SK-MEL-5 (cell line): ENCODE results near the gene LNX1. TPM values are rescaled to one million over a fixed set of nuclear protein-coding genes. Genes with fewer than 3 reads are reported as not detected.

ENCODE experiments used
- DNase-seq: peaks from one replicate; pipeline ENCODE4 v3.0.0-alpha.2; 2016; ENCODE audit warnings: low read depth, low spot score
- in situ Hi-C: cut with HindIII; loops from 2 replicates; pipeline ENCODE4 v1.10.0; 2016; ENCODE audit warnings: low sequenced_read_pairs, high pct_unique_total_duplicates, low pct_unique_long_range_greater_than_20kb
- polyA plus RNA-seq, 2 experiments: library from polyadenylated mRNA; depleted of rRNA; stranded (reverse); fragments of >200 nt; gene quantifications; 2 replicates each; pipeline ENCODE4 v1.2.3, GENCODE V29; 2015
- total RNA-seq: library from RNA; depleted of rRNA; stranded (reverse); fragments of >200 nt; shearing (Covaris generic); gene quantifications from 2 replicates; pipeline ENCODE4 v1.2.3, GENCODE V29; 2014; rRNA removed

LNX1 gene
- 0.05 and 0.13 TPM in 2 replicates for total RNA-seq
- not detected in 2 replicates for polyA plus RNA-seq (2015; cell fraction: cytosol; rRNA removed)
- polyA plus RNA-seq (2015; cell fraction: nucleus; rRNA removed), result not detected in 2 replicates

- in situ Hi-C loops, result no loop called here
- DNase-seq, result no peak
Observed at GRCh38 chr4:53591372-53591892, at the start of gene LNX1. LNX1 (minus strand) TSS chr4:53591486; CDS start chr4:53574002, 17,484 bp downstream.

- in situ Hi-C loops, result no loop called here
- DNase-seq, result peak; percentile 62
Observed at GRCh38 chr4:53640576-53641453, 49.5 kb upstream of the LNX1 start.

DNA sequence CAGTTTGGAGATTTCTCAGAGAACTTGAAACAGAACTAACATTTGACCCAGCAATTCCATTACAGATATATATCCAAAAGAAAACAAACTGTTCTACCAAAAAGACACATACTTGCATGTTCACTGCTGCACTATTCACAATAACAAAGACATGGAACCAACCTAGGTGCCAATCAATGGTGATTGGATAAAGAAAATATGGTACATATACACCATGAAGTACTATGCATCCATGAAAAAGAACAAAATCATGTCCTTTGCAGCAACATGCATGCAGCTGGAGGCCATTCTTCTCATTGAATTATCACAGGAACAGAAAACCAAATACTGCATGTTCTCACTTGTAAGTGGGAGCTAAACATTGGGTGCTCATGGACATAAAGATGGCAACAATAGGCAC is 47.6 kb upstream of the LNX1 start:
- DNase-seq, result no peak

GRCh38 chr4:53637348-53637747 is 46.1 kb upstream of the LNX1 start:
- in situ Hi-C loops, result no loop called here
- DNase-seq, result no peak

More for the DNA sequence above, 47.6 kb upstream of the LNX1 start:
- in situ Hi-C loops, result no loop called here

DNA sequence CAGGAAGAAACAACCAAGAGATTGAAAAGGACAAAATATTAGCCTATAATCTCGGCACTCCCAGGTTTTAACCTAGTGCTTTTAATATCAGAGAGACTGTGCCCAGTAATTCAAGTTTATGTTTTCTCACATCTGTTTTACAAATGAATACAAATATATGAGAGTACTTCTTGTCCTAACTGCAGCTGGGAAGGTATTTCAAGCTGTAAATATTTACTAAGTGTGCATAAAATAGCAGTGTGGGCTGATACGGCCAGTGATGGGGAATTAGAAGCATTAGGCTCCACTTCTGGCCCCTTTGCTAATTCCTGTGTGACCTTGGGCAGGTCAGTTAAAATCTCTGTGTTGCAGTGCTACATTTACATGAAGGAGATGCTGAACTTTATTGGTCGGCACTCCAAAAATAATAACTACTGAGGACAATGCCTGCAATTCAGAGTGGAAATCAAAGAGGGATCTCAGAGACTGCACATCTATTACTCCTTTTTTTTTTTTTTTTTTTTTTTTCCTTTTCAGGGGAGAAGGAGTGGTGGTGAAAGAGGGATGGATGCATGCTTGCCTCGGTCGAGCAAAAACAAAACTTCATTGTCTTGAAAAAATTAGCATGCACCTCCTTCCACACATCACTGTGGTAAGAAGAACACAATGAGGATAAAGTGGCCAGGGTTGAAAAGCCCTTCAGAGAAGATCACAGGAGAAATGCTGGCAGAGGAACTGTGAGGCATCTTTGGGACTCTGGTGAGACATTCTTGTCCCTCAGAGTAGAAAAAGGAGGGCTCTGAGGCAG is 44.6 kb upstream of the LNX1 start:
- in situ Hi-C loops, result no loop called here
- peak; percentile 92 for DNase-seq

DNA sequence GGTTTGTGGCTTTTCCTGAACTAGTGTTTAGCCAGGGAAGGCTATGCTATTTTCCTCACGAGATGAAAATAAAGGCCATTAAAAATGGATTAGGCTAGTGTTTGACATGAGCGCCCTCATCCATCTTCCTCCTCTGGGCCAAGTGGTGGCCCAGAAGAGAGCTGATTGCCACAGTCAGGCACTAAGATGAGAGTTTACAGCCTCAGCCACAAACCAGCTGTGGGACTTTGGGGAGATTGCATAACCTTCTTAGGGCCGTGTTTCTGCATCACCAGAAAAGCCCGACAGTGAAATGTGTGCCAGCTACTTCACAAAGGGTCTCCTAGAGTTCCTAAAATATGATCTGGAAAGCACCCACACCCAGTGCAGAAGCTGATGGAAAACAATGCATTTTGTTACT is 42.3 kb upstream of the LNX1 start:
- in situ Hi-C loops, result no loop called here
- no peak for DNase-seq

DNA sequence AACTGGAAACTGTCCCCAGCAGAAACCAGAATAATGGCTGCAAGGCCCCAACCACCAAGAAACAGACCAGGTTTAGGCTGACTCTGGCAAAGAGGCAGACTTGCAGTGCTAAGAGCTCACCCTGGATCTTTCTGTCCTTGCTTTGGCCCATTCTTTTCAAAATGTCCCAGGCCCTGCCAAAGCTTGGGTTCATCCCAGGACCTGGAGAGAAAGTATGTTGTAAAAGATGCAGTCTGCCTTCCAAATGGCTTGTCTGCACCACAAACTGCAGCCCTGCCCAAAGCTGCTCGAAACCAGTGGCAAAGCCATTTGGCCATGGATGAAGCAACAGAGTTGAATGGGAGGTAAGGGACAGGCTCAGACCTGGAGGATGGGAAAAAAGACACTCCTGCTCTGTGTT is 38.0 kb upstream of the LNX1 start:
- DNase-seq, result no peak
- in situ Hi-C loops, result no loop called here

GRCh38 chr4:53626491-53626890 is 35.2 kb upstream of the LNX1 start:
- in situ Hi-C loops, result no loop called here

GRCh38 chr4:53625888-53626287 is 34.6 kb upstream of the LNX1 start:
- no peak for DNase-seq
- in situ Hi-C loops, result no loop called here

More at GRCh38 chr4:53626491-53626890, 35.2 kb upstream of the LNX1 start:
- no peak for DNase-seq

DNA sequence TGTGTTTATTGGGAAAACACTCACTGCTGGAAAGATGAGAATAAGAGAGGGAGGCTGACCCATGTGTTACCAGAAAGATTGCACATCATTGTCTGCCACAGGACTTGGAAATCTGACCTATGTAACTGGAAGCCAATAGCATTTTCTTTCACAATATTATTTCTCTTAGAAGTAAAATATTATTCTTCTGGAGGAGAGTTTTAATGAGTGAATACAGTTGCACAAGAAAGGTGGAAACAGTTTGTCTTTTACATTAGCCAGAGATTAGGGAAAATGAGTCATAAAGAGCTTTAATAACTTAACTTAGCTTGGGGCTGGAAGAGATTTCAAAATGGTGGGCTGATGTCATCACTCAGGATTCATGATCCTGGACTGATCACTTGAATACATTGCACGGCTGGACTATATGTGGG is 31.5 kb upstream of the LNX1 start:
- no peak for DNase-seq
- in situ Hi-C loops, result no loop called here

DNA sequence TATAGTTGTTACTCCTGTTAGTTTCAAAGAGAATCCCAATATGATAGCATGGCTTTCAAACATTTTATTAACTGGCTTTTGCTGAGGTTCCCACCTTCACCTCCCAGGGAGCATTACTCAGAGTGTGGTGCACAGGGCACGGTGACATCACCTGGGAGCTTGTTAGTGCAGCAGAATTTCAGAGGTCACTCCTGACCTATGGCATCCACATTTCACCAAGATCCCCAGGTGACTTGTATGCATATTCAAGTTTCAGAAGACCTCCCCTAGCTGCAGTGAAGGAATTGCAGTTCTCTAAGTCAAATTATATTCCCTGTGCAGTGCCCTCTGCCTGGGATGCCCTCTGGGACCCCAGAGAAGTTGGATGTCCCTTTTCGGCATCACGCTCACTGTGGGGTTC is 29.7 kb upstream of the LNX1 start:
- DNase-seq, result peak; percentile 8
- in situ Hi-C loops, result no loop called here

DNA sequence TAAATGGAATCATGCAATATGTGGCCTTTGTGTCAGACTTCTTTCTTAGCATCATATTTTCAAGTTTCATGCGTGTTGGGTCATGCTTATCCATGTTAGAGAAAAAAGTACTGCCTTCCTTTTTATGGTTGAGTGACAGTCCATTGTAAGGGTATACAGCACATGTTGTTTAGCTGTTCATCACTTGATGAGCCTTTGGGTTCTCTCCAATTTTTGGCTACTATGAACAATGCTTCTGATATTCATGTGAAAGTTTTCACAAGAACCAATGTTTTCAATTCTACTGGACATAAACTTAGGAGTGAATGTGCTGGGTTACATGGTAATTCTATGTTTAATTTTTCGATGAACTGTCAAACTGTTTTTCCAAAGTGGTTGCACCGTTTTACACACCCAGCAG is 28.1 kb upstream of the LNX1 start:
- in situ Hi-C loops, result no loop called here
- no peak for DNase-seq

DNA sequence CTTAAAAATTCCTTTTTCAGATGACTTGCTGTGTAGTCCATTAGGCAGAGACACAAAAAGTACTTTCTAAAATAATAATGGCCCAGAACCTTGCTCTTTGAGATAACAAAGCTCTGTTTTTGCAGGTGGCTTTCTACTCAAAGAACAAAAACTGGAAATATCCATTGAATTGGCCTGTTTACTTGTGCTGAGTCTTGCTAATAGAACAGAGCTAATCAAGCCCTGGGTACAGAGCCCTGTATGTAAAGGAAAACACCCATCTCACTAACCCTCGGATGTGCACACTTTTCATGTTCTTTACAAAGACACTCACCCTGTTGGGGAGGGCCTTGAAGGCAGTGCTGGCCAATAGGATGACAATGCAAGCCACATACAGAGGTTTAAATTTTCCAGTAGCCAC is 27.0 kb upstream of the LNX1 start:
- in situ Hi-C loops, result no loop called here
- no peak for DNase-seq

- DNase-seq, result no peak
- in situ Hi-C loops, result no loop called here
Observed at GRCh38 chr4:53617101-53617680, 25.9 kb upstream of the LNX1 start.

GRCh38 chr4:53616219-53616618 is 24.9 kb upstream of the LNX1 start:
- in situ Hi-C loops, result no loop called here
- DNase-seq, result no peak

DNA sequence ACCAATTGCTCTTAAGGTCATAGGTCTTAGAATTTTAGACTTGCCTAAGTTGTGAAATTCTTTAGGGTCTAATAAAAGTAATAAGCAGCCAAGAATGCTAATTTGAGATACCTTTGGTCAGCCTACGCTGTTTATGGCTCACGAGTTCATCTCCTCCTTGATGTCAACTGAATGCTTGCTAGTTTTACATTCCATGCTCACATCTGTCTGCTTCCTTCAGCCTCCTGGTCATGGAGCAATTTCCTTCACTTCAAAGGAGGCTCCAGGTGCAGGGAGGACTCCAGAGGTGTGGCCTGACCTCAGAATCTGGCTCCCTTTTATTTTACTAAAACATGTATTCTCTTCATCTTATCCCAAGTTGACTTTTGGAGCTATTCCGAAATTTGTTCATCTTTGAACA is 23.3 kb upstream of the LNX1 start:
- peak; percentile 34 for DNase-seq
- in situ Hi-C loops, result no loop called here

- in situ Hi-C loops, result no loop called here
- DNase-seq, result no peak
Observed at GRCh38 chr4:53613428-53613827, 22.1 kb upstream of the LNX1 start.

- in situ Hi-C loops, result no loop called here
- no peak for DNase-seq
Observed at GRCh38 chr4:53608649-53609048, 17.4 kb upstream of the LNX1 start.
